Activated CD8-positive, alpha-beta T cell treated with anti-CD3 and anti-CD28 coated beads for 36 hours (primary cell): ENCODE measurements around the gene MRGPRG. TPM values are rescaled to one million over a fixed set of nuclear protein-coding genes. Genes with fewer than 3 reads are reported as not detected.

Experiments used
- total RNA-seq, 2 experiments: library from RNA; stranded (reverse); gene quantifications; one replicate each; pipeline ENCODE4 v1.2.3, GENCODE V29; 2021

Gene MRGPRG
- total RNA-seq, 2 experiments from 2014 or later = not detected

Other genes with a start within 250 kb of the MRGPRG start
- 100 to 1,000 TPM; 212 to 223 TPM for gene NAP1L4, start 226.5 kb downstream of the MRGPRG start, total RNA-seq
- 10 to 100 TPM; 82.7 to 88.2 TPM for gene CARS1, start 161.4 kb downstream of the MRGPRG start, total RNA-seq
- 1 to 10 TPM; 4.8 to 5.9 TPM for gene OSBPL5, start 53.5 kb downstream of the MRGPRG start, total RNA-seq
- not detected for gene MRGPRE, start 13.6 kb upstream of the MRGPRG start, total RNA-seq
- gene ZNF195, start 160.3 kb upstream of the MRGPRG start, total RNA-seq = 10 to 100 TPM; 34.3 to 37.6 TPM